Stimulated activated CD4-positive, alpha-beta T cell treated with anti-CD3 and anti-CD28 coated beads, Interleukin-4, amount 100 ng/mL, for 48 hours (primary cell): ENCODE measurements around the gene OAF.

Experiments used
- DNase-seq, 2 donors: peaks; one replicate each; pipeline ENCODE4 v3.0.0-alpha.2; 2020; ENCODE audit warnings: low read depth in 2 of 2

Gene OAF

DNA sequence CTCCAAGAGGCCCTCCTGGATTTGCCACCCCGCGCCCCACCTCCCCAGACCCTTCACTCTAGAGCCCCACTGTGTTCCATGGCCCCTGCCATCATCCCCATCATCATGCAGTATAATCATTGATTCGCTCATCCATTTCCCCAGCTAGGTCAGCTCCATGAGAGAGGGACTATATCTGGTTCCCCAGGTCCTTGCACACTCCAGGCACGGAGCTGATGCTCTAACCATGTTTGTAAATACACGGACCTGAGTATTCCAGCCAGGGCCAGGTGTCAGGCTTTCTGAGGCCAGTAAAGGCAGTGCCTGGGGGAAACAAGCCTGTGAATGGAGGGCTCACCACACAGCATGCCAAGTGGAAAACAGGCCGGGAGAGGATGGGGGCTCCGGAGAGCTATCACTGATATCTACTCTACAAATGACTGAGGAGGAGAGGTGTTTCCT is 27.1 kb upstream of the OAF start:
- DNase-seq, result no peak

GRCh38 chr11:120184371-120184945 is 26.4 kb upstream of the OAF start:
- no peak for DNase-seq

GRCh38 chr11:120184946-120185705 is 25.7 kb upstream of the OAF start:
- no peak for DNase-seq

- DNase-seq, result no peak
Observed at GRCh38 chr11:120185706-120186455, 25.0 kb upstream of the OAF start.

DNA sequence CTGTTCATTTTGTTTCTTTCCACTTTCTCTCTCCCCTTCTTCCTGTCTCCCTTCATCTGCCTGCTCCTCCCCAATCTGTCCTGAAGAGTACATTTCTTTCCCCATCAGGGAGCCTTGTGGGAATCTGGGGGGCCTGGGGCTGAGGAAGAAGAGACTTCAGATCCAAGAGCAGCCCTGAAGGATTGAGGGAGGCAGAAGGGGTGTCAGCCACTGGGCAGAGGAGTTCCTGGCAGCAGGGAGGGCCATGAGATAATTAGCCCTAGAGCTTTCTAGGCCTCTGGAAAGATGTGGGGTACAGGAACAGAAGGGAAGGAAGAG is 24.4 kb upstream of the OAF start:
- no peak for DNase-seq

DNA sequence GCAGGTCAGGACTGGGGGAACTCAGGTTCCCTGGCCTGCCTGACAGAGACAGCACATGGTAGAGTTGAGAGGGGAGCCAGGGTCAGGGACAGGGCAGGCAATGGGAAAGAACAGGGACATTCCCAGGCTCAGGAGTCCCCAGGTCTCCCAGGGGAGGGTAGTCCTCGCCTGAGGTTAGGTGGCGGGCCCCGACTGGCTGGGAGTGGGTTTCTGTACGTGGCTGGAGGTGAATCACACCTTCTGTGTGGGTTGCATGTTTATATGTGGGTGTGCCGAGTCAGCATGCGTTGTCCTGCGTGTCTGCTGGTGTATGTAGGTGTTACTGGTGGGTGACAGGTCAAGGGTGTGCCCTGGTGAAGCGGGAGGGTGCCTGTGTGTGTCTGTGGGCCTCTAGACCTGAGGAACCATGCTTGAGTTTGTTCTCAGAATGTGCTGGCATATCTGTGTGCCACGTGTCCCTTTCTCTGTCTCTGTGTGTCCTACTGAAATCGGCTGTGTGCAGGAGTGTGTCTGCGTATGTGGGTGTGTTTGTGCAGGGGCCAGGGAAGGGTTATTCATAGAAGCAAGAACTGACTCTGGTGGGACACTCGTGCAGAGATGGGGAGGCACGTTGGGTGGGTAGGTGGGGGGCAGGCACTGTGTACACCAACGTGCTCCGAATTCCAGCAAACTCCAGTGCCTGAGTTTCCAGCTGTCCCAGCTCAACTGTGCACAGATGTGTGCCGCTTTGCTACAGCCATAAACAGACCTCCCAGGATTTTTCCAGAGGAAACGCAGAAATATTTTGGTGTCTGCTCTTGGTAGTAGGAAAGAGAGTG is 23.8 kb upstream of the OAF start:
- DNase-seq, result no peak

- DNase-seq, result no peak
Observed at GRCh38 chr11:120188371-120188770, 22.5 kb upstream of the OAF start.

- no peak for DNase-seq
Observed at GRCh38 chr11:120188811-120189455, 21.9 kb upstream of the OAF start.

DNA sequence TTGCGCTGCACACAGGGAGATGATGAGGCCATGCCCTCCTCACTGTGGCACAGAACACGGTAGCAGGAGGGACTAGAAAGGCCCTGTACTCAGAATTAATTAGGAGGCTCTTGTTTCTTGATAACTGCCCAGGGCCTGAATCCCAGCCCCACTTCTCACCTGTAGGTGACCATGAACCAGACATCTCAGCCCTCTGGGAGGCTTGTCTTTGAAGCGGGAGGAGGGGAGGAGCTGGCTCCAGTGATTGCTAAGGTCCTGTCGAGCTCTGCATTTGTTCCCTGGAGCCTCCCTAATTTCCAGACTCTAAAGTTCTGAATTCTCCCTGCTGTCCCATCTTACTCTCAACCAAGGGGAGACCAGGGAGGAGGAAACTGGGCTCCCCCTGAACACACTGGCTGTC is 19.8 kb upstream of the OAF start:
- no peak for DNase-seq

DNA sequence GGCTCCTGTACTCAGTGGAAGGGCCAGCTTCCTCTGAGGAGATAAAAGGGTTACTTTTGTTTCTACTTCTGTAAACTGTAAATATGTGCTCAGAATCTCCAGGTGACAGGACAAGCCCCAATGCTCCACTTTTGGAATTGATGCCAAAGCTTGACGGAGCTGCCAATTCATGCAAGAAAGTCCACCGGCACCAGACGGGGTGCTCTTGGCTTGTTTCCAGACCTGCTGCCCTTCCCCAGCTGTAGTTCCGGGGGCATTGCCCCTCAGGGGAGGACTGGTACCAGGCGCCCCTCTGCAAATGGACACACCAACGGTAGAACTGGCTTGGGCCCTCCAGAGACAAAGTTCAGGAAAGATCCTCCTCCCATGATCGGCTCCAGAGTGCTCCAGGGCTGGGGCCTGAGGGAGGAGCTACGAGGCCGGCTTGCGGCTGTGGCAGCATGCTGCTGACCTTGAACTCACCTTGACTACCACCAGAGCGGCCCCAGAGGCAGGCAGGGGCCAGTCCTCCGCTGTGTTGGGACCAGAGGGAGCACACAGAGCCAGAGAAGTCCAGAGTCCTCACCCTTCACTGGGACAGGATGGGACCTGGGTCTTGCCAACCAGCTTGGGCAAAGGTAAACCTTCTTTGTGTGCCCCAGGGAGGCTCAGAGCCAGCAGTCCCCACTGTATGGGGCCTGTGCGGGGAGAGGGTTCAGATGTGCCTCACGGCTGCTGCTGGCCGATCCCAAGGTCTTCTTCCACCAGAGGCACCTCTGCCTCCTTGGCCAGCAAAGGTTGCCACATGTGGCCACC is 17.8 kb upstream of the OAF start:
- no peak for DNase-seq

DNA sequence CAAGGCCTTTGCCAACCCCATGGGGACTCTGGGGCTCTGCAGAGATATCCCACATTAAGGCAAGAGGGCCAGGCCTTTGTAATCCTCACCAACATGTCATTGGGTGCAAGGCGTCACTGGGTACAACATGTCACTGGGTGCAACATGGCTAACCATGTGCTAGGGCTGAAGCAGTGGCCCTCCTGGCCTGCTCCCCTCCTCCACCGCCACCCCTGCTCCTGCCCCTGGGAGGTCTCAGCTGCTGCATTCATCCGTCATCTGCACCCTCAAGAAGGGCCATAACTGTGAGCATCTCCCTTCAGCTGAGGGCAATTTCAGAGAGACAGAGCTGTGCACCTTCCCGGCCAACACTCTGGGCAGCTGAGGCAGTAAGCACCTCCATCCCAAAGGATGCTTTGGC is 16.7 kb upstream of the OAF start:
- no peak for DNase-seq

- no peak for DNase-seq
Observed at GRCh38 chr11:120195601-120196320, 15.1 kb upstream of the OAF start.

- no peak for DNase-seq
Observed at GRCh38 chr11:120196826-120197225, 14.0 kb upstream of the OAF start.

DNA sequence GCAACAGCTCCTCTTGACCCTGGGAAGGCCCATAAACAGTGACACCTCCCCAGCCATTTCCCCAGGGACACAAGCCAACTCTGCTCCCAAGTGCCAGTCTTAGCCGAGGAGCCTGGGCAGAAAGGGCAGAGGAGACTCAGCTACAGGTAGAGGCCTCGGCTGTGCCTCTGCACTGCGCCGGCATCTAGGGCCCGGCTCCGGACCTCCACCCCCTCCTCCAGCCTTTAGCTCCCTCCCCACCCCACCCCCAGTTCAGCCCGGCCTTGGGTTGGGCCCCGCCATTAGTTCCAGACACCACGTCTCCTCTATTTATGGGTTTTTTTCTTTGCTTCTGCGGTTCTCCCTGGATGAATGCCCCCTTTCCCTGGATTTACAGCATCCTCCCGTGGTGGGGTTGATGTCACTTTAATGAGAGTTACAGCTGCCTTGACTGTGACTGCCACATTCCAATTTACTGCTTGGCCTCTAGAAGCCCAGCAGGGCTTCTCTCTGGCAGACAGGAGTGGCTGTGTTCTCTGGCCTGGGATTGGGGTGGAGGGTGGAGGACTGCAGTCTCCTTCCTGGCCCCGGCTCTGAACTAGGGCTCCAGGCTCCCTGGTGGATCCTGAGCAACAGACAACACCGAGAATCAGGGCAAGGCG is 13.5 kb upstream of the OAF start:
- DNase-seq, result no peak

DNA sequence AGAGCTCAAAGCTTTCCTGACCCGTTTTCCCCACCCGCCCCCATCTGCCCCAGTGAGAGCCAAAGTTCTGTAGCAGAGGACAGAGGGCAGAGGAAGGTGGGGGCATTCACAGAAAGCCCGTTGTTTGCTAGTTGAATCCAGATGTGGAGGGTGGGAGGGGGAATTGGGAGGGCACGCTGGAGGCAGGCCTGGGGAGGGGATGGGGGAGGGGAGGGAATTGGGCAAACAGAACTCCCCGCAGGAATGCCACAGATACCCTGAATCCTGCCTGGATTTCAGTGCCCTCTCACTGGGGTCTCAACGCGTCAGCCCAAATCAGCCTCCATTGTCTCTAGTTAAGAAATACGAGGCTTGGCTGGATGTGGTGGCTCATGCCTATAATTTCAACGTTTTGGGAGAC is 12.9 kb upstream of the OAF start:
- DNase-seq, result no peak

DNA sequence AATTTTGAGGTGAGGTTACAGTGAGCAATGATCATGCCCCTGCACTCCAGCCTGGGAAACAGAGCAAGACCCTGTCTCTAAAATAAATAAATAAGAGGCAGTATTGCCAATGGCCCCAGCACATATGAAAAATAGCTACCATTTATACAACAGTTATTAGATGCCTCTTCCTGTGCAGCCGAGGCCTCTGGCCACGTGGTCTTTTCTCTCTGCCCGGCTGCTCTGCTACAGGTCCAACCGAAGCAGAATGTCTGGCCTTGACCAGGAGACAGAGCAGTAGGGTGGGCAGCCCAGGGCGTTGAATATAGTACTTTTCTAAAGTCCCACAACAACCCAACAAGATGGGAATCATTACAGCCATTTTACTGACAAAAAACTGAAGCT is 12.4 kb upstream of the OAF start:
- DNase-seq, result no peak

DNA sequence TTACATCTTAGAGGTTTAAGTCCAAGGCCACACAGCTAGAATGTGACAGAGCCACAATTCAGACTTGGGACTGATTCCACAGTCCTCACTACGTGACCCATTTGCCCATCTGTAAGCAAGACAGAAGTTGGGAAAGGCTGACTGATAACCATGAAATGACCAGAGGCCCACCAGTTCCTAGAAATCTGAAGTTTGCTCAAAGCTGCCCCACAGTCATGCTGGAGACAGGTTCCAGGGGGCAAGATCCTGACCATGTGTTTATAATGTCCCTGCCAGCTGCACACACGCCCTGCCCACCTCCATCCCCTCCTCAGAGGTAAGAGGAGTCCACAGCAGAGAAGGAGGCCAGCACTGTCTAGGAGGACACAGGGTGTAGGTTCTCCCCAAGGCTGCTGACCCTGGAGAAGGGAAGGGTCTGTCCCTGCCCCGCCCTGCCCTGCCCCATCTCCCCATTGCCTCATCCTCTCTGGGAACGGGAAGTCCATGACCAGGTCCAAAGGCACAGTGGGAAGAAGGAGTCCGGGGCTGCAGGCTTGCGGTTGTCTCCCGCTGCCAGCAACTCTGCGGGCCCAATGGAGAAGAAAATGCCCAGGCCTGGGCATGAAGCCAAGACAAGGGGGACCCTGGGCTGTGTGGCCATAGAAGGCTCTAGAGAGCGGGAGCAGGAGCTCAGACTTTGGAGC is 11.9 kb upstream of the OAF start:
- no peak for DNase-seq

GRCh38 chr11:120199613-120200012 is 11.2 kb upstream of the OAF start:
- DNase-seq, result no peak

DNA sequence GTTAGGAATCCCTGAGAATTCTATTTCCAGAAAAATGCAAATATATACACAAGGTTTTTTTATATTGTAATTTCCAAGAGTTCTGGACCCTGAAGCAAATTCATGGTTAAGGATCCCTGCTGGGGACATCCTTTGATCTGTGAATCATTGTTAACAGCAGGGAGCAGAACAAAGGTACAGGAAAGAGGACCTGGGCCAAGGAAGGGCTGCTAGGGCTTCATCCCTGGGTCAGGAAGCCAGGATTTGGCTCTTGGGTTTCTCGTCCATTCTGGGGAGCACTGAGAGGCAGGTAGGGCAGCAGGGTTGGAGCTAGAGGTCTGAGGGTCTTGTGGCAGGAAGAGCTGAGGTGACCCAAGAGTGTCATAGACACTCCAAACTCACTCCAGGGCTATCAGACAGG is 10.2 kb upstream of the OAF start:
- no peak for DNase-seq
